NCI-H187 (cell line): ENCODE data around the gene ACAD11.
A peak's percentile ranks its signal among the peaks of the same experiment; 100 is the strongest.
"Not testable (repeated sequence)": the region's sequence is repeated elsewhere in the genome, so short reads cannot be mapped to it uniquely, and the experiment has no call there.

Experiments
- DNase-seq, 2 experiments: peaks; one replicate each; lab custom pipeline; 2025; lab: John Stamatoyannopoulos, UW

The ACAD11 gene

GRCh38 chr3:132645058-132645457 is 14.6 kb downstream of the ACAD11 start:
- DNase-seq: no peak

GRCh38 chr3:132643366-132643765 is 16.2 kb downstream of the ACAD11 start:
- no peak for DNase-seq

- no peak for DNase-seq
Measured at GRCh38 chr3:132642539-132642847, 17.1 kb downstream of the ACAD11 start.

GRCh38 chr3:132641837-132642538 is 17.6 kb downstream of the ACAD11 start:
- DNase-seq: peak in 1 of 2 experiments; percentile 16

- DNase-seq: not testable (repeated sequence)
Measured at GRCh38 chr3:132641427-132641826, 18.2 kb downstream of the ACAD11 start.

GRCh38 chr3:132638706-132639105 is 20.9 kb downstream of the ACAD11 start:
- DNase-seq: no peak

GRCh38 chr3:132637590-132637989 is 22.0 kb downstream of the ACAD11 start:
- no peak for DNase-seq

GRCh38 chr3:132635052-132635451 is 24.6 kb downstream of the ACAD11 start:
- no peak for DNase-seq

GRCh38 chr3:132630612-132631011 is 29.0 kb downstream of the ACAD11 start:
- no peak for DNase-seq

GRCh38 chr3:132629928-132630327 is 29.7 kb downstream of the ACAD11 start:
- no peak for DNase-seq

- DNase-seq: no peak
Measured at GRCh38 chr3:132628157-132628556, 31.5 kb downstream of the ACAD11 start.

GRCh38 chr3:132626955-132627354 is 32.7 kb downstream of the ACAD11 start:
- DNase-seq: no peak

GRCh38 chr3:132625613-132626012 is 34.0 kb downstream of the ACAD11 start:
- DNase-seq: no peak

GRCh38 chr3:132624790-132625189 is 34.8 kb downstream of the ACAD11 start:
- DNase-seq: no peak

- DNase-seq: no peak
Measured at GRCh38 chr3:132623646-132624045, 36.0 kb downstream of the ACAD11 start.

GRCh38 chr3:132622761-132623160 is 36.8 kb downstream of the ACAD11 start:
- no peak for DNase-seq

- no peak for DNase-seq
Measured at GRCh38 chr3:132622148-132622547, 37.5 kb downstream of the ACAD11 start.

- no peak for DNase-seq
Measured at GRCh38 chr3:132616780-132617179, 42.8 kb downstream of the ACAD11 start.

GRCh38 chr3:132615881-132616280 is 43.7 kb downstream of the ACAD11 start:
- no peak for DNase-seq

- DNase-seq: not testable (repeated sequence)
Measured at GRCh38 chr3:132615301-132615700, 44.3 kb downstream of the ACAD11 start.

- DNase-seq: not testable (repeated sequence)
Measured at GRCh38 chr3:132606620-132607019, 53.0 kb downstream of the ACAD11 start.

- no peak for DNase-seq
Measured at GRCh38 chr3:132606085-132606484, 53.5 kb downstream of the ACAD11 start.

GRCh38 chr3:132605374-132605792 is 54.2 kb downstream of the ACAD11 start:
- no peak for DNase-seq

- not testable (repeated sequence) for DNase-seq
Measured at GRCh38 chr3:132600614-132601013, 59.0 kb downstream of the ACAD11 start.
